HepG2 (cell line): ENCODE data around the gene GRHL1. TPM values are rescaled to one million over a fixed set of nuclear protein-coding genes. Genes with fewer than 3 reads are reported as not detected.

Experiments used
- ATAC-seq: fragments of 200-7000 bp; cut with Tn5 transposase; 3 replicates; pipeline ENCODE4 v1.9.1; 2020; ENCODE audit warnings: mild to moderate bottlenecking, moderate library complexity
- BruUV-seq: library from RNA; stranded (reverse); fragments of 400-500 nt; replicated peaks from 2 replicates; lab custom pipeline; 2021; lab: Mats Ljungman, UMichigan
- CTCF ChIA-PET: fragments of 300-600 bp; formaldehyde crosslinking; extraction: SDS; loops from one replicate; lab custom pipeline; 2021; ENCODE audit warnings: low total read pairs, inconsistent platforms, low intra/inter-chr PET ratio; lab: Yijun Ruan, JAX
- POLR2A ChIA-PET: fragments of 350-600 bp; sonication (Branson Sonifier 250); formaldehyde crosslinking; loops from one replicate; lab custom pipeline; 2020; ENCODE audit warnings: antibody characterized with exemption, inconsistent platforms; lab: Yijun Ruan, JAX
- DNase-seq: peaks from one replicate; pipeline ENCODE4 v3.0.0-alpha.2; 2015; ENCODE audit warnings: low spot score
- FAIRE-seq: peaks from 3 replicates; lab custom pipeline; 2011; peaks lifted over from hg19 to GRCh38; lab: Jason Lieb, UNC
- H2AFZ ChIP-seq: one replicate; pipeline ENCODE4 v1.6.1; 2011; ENCODE audit warnings: low read length, inconsistent platforms
- H3K27ac ChIP-seq: fragments of 300-600 bp; 3 replicates; pipeline ENCODE4 v1.8.0; 2011; ENCODE audit warnings: mixed run types, mild to moderate bottlenecking, mixed read lengths, low read length, inconsistent platforms; ENCODE audit not compliant: insufficient read depth; ENCODE audit errors: extremely low read length
- H3K27me3 ChIP-seq, 2 experiments: fragments of 200-600 bp in 1 of 2; 2 replicates in 1 of 2; 3 replicates in 1 of 2; pipeline versions ENCODE4 v1.6.0 to v1.8.0; 2011; ENCODE audit warnings: low read length in 2 of 2, mild to moderate bottlenecking in 2 of 2, moderate library complexity in 2 of 2, inconsistent platforms in 1 of 2; ENCODE audit not compliant: insufficient read depth in 2 of 2, control insufficient read depth in 1 of 2
- H3K36me3 ChIP-seq, 2 experiments: fragments of 200-600 bp in 1 of 2; replicated peaks in 1 of 2; 2 replicates in 1 of 2; 3 replicates in 1 of 2; pipeline versions ENCODE4 v1.5.1 to v1.8.0; 2011; ENCODE audit warnings: low read length in 2 of 2, inconsistent platforms in 1 of 2; ENCODE audit not compliant: insufficient read depth in 2 of 2, control insufficient read depth in 1 of 2
- H3K4me1 ChIP-seq: 2 replicates; pipeline ENCODE4 v1.5.1; 2012; ENCODE audit warnings: low read length, inconsistent platforms; ENCODE audit not compliant: insufficient read depth
- H3K4me2 ChIP-seq: 2 replicates; pipeline ENCODE4 v1.6.0; 2011; ENCODE audit warnings: low read depth, low read length, inconsistent platforms
- H3K4me3 ChIP-seq, 3 experiments: fragments of 200-600 bp in 1 of 3; sonication (generic), shearing (Covaris generic) in 1 of 3; replicated peaks in 1 of 3; 2 replicates each; pipeline ENCODE4 v1.5.1; 2011 to 2016; ENCODE audit warnings: low read length in 3 of 3, inconsistent platforms in 2 of 3, low read depth in 2 of 3, mild to moderate bottlenecking in 2 of 3, control low read depth in 1 of 3, mixed read lengths in 1 of 3; ENCODE audit not compliant: insufficient read depth in 1 of 3
- H3K79me2 ChIP-seq: one replicate; pipeline ENCODE4 v1.6.1; 2011; ENCODE audit warnings: low read length, inconsistent platforms; ENCODE audit not compliant: insufficient read depth
- H3K9ac ChIP-seq: 2 replicates; pipeline ENCODE4 v1.6.0; 2011; ENCODE audit warnings: mild to moderate bottlenecking, low read depth, low read length, inconsistent platforms; ENCODE audit not compliant: insufficient read depth
- H3K9me3 ChIP-seq: 2 replicates; pipeline ENCODE4 v1.5.1; 2012; ENCODE audit warnings: mild to moderate bottlenecking, low read length
- H4K20me1 ChIP-seq: 2 replicates; pipeline ENCODE4 v1.6.0; 2011; ENCODE audit warnings: inconsistent platforms, mild to moderate bottlenecking, low read length, moderate library complexity; ENCODE audit not compliant: insufficient read depth
- HOXA3 ChIP-seq: sonication (generic); formaldehyde crosslinking; IDR thresholded peaks from 2 replicates; pipeline ENCODE4 v1.5.0; 2020; ENCODE audit warnings: missing genetic modification reagents
- JUNB ChIP-seq: sonication (generic); formaldehyde crosslinking; IDR thresholded peaks from 2 replicates; pipeline ENCODE4 v1.8.0; 2022; ENCODE audit warnings: missing genetic modification reagents, mild to moderate bottlenecking, borderline replicate concordance
- PRDM10 ChIP-seq: sonication (generic); formaldehyde crosslinking; IDR thresholded peaks from 2 replicates; pipeline ENCODE4 v1.4.0; 2020; ENCODE audit warnings: low read depth, missing genetic modification reagents
- ZNF800 ChIP-seq: sonication (generic); formaldehyde crosslinking; IDR thresholded peaks from 2 replicates; pipeline ENCODE4 v1.4.0; 2020; ENCODE audit warnings: missing genetic modification reagents
- WGBS: methylation state at CpG from one replicate; pipeline ENCODE4 v1.1.6; 2017; ENCODE audit warnings: low lambda C conversion rate; 5-methylcytosine and 5-hydroxymethylcytosine counted together
- in situ Hi-C: cut with HindIII; loops from 2 replicates; pipeline ENCODE4 v1.10.0; 2017; ENCODE audit warnings: low pct_unique_long_range_greater_than_20kb; ENCODE audit not compliant: extremely low pct_ligation_motif_present
- intact Hi-C: fragments of 100-400 bp; cut with micrococcal nuclease; formaldehyde crosslinking; loops from one replicate; pipeline ENCODE4 v1.10.0; 2022; ENCODE audit not compliant: unreplicated experiment
- polyA plus RNA-seq, 8 experiments: library from polyadenylated mRNA; depleted of rRNA in 3 of 8; stranded (reverse) in 7 of 8; unstranded in 1 of 8; fragments of >200 nt; fragmentation: Illumina TruSeq in 4 of 8; extraction: Trizol in 4 of 8; gene quantifications; 2 replicates each; pipeline versions ENCODE4 v1.2.1 to v1.2.3, GENCODE V29; 2011 to 2016; ENCODE audit warnings: low read depth in 4 of 8, missing spikeins in 1 of 8, mixed read lengths in 1 of 8; ENCODE audit not compliant: insufficient read depth in 1 of 8
- total RNA-seq, 5 experiments: library from RNA; depleted of rRNA; stranded (reverse); fragments of >200 nt; fragmentation: Illumina TruSeq; extraction: Trizol; gene quantifications; 2 replicates each; pipeline ENCODE4 v1.2.3, GENCODE V29; 2016; ENCODE audit warnings: low read depth in 1 of 5

Gene GRHL1
- total and polyA plus RNA-seq, 2 of the 13 experiments (the other 11 are each of a cell fraction or from before 2014, with no cell fraction given), result 9.3 to 12.0 TPM

- POLR2A ChIA-PET, result no interaction called here
- no peaks in the 10 kb centered on the region for H3K9me3 ChIP-seq
- H3K36me3 ChIP-seq, result peaks cover 8 to 52% of the 10 kb centered on the region in 2 experiments
- no peak overlapping the region for H3K4me3 ChIP-seq
- H3K79me2 ChIP-seq, result no peaks in the 10 kb centered on the region
- H3K4me2 ChIP-seq, result no peak overlapping the region
- no TSS peak for BruUV-seq
- H3K4me1 ChIP-seq, result no peaks in the 10 kb centered on the region
- intact Hi-C loops, result no loop called here
- DNase-seq (no peak), ATAC-seq (no peak), FAIRE-seq (no peak)
- no peak overlapping the region for H2AFZ ChIP-seq
- TF ChIP-seq PRDM10 (CRISPR knock-in tag) (no peak), HOXA3 (CRISPR knock-in tag) (no peak)
- no peaks in the 10 kb centered on the region for H4K20me1 ChIP-seq
- H3K9ac ChIP-seq, result no peak overlapping the region
- WGBS, result 95% methylated on average over 6 of the region's 6 CpGs
- no peaks in the 10 kb centered on the region for H3K27me3 ChIP-seq
- in situ Hi-C loops, result no loop called here
- H3K27ac ChIP-seq, result no peak overlapping the region
- CTCF ChIA-PET, result no interaction called here
Measured at GRCh38 chr2:9973690-9974089, 22.2 kb downstream of the GRHL1 start.

- no peaks in the 10 kb centered on the region for H3K79me2 ChIP-seq
- no peak for ATAC-seq
- no peaks in the 10 kb centered on the region for H3K9me3 ChIP-seq
- intact Hi-C loops, result no loop called here
- BruUV-seq, result no TSS peak
- CTCF ChIA-PET, result no interaction called here
- H3K4me2 ChIP-seq, result no peak overlapping the region
- no peak for FAIRE-seq
- H3K4me3 ChIP-seq, result no peak overlapping the region
- H3K36me3 ChIP-seq, result peaks cover 8 to 50% of the 10 kb centered on the region in 2 experiments
- 97% methylated on average over 4 of the region's 4 CpGs for WGBS
- H3K4me1 ChIP-seq, result no peaks in the 10 kb centered on the region
- in situ Hi-C loops, result no loop called here
- no peak overlapping the region for H3K9ac ChIP-seq
- no peaks in the 10 kb centered on the region for H4K20me1 ChIP-seq
- POLR2A ChIA-PET, result no interaction called here
- H2AFZ ChIP-seq, result no peak overlapping the region
- no peak overlapping the region for H3K27ac ChIP-seq
- DNase-seq, result no peak
- no peaks in the 10 kb centered on the region for H3K27me3 ChIP-seq
- TF ChIP-seq ZNF800 (CRISPR knock-in tag) (no peak), JUNB (CRISPR knock-in tag) (no peak)
Measured at GRCh38 chr2:9974343-9974742, 22.9 kb downstream of the GRHL1 start.
